NB4 (cell line): Measurements from ENCODE around the gene CD300LD.

ENCODE experiments used
- CTCF ChIP-seq: IDR thresholded peaks from one replicate; pipeline ENCODE4 v1.5.1; 2012; ENCODE audit warnings: low read depth, low read length
- MAX ChIP-seq: IDR thresholded peaks from 2 replicates; pipeline ENCODE4 v1.6.1; 2011; ENCODE audit warnings: low read depth, low read length
- MYC ChIP-seq: IDR thresholded peaks from 2 replicates; pipeline ENCODE4 v1.6.1; 2011; ENCODE audit warnings: low read depth, low read length
- POLR2A ChIP-seq: IDR thresholded peaks from 2 replicates; pipeline ENCODE4 v1.6.1; 2011; ENCODE audit warnings: mild to moderate bottlenecking; ENCODE audit not compliant: insufficient read length; ENCODE audit errors: extremely low read depth

GRCh38 chr17:74543406-74543805, 48.7 kb downstream of the CD300LD start:
- TF ChIP-seq CTCF (no peak), POLR2A (no peak), MAX (no peak), MYC (no peak)
